Measurements from ENCODE around the gene ADAMTSL1.

ADAMTSL1 gene

DNA sequence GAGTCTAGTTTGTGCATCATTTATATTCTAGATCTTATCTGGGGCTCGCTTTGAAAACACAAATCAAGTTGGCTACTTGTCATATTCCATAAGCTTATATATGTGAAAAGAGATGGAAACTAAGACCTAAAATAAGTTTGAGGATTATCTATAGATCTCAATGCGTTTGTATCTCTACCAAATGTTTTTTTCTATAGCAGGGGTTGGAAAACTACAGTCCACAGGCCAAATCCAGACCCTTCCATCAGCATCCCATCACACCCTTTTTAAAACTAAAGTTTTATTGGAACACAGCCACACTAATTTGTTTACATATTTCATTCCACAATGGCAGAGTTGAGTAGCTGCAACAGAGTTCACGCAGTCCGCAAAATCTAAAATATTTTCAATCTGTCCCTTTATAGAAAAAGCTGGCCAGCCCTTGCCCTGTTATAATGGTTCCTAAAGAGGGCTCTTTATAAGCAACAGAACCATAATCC is 230.0 kb downstream of the ADAMTSL1 start:
- DNase-seq: no peak

DNA sequence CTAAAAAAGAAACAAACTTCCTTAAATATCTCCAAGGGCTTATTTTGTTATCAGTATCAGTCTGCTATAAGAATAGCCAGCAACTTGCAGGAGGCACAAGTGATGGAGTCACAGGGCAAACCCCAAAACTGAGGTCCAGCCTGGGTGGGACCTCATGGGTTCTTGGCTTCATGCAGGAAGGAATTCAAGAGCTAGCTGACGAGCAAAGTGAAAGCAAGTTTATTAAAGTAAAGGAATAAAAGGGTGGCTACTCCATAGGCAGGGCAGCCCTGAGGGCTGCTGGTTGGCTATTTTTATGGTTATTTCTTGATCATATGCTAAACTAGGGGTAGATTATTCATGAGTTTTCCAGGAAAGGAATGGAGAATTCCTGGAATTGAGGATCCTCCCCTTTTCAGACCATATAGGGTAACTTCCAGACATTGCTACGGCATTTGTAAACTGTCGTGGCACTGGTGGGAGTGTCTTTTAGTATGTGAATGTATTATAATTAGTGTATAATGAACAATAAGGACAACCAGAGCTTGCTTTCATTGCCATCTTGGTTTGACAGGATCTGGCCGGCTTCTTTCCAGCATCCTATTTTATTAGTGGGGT is 231.9 kb downstream of the ADAMTSL1 start:
- no peak for DNase-seq

DNA sequence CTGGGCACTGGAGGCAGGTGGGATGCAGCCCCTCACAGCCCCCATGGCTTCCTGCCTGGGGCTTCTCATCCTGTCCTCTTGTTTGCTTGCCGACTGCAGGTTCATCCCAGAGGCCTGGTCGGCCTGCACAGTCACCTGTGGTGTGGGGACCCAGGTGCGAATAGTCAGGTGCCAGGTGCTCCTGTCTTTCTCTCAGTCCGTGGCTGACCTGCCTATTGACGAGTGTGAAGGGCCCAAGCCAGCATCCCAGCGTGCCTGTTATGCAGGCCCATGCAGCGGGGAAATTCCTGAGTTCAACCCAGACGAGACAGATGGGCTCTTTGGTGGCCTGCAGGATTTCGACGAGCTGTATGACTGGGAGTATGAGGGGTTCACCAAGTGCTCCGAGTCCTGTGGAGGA is 232.7 kb downstream of the ADAMTSL1 start:
- DNase-seq: no peak

DNA sequence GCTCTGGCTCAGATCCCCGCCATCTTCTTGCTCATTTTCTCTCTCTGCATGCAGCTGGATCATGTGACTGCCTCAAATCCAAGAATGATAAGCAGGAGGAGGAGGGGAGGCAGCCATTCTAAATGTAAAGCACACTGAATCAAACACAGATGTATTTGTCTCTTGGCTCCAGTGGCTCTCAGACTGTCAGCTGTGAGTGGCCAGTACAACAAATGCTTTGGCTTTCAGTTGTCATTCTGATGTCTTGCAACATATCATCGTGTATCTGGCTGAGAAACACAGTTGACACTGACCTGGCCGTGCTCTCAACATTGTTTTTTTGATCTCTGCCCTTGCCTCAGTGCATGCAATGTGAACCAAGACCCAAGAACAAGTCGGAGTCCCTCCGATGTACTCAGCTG is 233.1 kb downstream of the ADAMTSL1 start:
- DNase-seq: no peak

DNA sequence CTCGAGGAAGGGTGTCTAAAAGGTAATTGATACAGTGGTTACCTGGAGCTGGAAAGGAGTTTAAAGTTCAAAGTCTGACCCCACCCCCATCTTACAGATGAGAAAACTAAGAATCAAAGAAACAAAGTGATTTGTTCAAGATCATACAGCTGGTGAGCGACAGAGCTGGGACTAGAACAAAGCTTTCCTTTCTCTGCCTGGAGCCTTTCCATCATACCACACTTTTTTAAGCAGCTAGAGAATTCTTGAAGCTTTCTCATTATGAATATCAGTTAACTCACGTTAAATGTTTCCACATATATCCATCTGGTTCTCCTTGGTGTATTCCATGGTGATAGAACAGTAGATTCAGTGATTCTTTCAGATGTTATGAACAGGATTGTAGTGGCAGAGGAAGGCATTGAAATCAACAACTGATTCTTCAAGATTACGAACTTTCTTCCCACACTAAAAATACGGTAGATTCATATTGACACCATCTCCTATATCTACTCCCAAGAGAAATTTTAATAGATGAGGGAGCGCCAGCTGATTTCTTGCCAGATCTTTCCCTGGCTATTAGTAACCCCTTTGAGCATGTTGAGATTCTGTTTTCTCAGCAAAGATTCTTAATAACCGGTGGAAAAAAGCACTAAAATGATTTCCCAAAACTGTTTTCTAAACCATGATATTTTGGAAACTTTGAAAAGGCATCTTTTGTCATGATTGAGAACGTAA is 233.7 kb downstream of the ADAMTSL1 start:
- no peak for DNase-seq

DNA sequence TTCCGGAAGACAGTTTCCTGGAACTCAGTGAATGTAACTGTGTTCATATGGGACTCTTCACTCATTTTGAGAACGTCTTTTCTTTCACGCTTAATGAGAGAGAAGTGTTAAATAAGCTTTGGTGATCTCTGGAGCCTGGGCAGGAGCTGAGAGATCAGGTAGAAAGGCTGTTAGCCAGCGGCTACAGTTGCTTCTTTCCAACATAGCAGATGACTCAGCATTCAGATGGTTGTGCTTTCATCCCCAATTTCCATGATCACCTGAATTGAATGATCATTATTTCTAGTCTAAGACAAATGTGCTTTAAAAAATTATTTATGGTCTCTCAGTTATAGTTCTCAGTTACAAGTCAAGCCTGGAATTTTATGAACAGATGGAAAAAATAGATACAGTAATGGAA is 234.5 kb downstream of the ADAMTSL1 start:
- no peak for DNase-seq

DNA sequence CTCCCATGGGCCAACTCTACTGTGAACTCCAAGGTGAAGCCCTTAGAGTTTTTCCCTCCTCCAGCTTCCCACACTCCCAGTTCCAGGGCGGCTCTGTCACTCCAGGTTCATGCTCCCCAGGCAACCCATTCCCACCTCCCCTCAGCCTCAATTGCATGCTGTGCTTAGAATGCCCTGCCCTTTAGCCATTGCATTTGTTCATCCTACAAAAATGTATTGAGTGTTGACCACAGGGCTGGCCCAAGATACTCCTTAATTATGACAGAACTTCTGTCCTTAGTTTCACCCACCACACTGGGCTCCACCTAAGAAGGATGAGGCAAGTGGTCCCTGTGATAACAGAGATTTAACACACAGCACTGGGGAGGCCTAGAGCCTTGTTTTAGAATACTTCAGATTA is 236.1 kb downstream of the ADAMTSL1 start:
- DNase-seq: no peak

DNA sequence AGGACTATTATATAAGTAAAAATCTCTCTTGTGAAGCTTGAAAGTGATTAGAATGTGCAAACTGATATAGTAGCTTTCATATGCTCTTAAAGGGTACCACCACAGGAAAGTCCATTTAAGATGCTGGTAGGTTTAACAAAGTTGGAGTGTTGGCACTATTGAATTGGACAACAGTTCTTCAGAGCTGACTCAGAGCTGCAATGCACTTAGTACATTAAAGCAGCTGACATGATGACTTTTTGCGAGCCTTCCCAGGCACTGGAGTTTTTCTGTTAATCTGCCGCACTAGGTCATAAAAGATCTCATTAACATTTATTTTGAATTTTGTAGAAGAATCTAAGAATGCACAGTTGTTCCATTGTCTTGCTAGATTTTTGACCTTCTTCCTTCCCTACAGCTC is 243.8 kb downstream of the ADAMTSL1 start:
- no peak for DNase-seq

DNA sequence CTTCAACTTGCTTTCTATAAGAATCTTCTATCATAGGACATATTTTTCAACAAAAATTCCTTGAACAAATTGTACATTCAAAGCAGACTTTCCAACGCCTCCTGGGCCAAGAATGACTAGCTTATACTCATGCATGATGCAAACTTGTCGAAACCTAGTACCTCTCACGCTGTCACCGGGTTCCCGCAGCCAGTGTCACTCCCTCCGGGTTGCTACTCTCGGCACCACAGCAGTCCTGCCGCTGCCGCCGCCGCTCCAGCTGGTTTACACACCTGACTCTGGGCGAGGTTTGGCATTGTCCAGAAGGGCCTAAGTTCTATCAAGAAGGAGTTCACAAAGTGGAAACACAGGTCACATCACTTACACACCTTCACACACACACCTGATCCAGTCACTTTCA is 244.4 kb downstream of the ADAMTSL1 start:
- no peak for DNase-seq

DNA sequence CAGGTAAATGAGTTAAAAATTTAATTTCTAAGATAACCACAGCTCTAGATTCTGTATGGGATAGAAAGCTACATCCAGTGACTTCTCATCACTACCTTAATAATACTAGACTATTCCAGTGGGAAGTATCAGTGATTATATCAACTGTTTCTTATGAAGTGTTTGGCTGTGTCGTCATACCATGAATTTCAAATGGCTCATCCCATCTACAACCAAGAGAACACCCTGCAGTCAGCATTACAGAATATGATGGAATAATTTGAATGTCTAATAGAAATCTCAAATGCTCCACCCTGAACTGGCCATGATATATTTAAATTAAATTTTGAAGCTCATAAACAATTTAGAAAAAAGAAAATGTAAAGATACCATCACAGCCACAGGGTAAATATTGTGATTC is 245.0 kb downstream of the ADAMTSL1 start:
- no peak for DNase-seq

DNA sequence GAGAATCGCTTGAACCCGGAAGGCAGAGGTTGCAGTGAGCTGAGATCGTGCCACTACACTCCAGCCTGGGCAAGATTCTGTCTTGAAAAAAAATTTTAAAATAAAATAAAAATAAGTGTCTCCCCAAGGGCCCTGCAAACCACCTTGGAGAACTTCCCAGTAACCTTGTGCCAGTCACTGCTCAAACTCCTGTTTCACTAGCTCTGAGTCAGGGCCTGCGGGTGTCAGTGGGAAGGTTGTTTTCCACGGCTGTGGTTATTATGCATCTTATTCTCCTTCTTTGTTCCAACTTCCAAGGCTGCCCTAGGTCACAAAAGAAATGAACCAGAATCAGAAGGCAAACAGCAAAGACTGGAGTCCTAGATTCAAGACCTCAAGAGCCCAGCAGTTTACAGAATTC is 246.7 kb downstream of the ADAMTSL1 start:
- no peak for DNase-seq

DNA sequence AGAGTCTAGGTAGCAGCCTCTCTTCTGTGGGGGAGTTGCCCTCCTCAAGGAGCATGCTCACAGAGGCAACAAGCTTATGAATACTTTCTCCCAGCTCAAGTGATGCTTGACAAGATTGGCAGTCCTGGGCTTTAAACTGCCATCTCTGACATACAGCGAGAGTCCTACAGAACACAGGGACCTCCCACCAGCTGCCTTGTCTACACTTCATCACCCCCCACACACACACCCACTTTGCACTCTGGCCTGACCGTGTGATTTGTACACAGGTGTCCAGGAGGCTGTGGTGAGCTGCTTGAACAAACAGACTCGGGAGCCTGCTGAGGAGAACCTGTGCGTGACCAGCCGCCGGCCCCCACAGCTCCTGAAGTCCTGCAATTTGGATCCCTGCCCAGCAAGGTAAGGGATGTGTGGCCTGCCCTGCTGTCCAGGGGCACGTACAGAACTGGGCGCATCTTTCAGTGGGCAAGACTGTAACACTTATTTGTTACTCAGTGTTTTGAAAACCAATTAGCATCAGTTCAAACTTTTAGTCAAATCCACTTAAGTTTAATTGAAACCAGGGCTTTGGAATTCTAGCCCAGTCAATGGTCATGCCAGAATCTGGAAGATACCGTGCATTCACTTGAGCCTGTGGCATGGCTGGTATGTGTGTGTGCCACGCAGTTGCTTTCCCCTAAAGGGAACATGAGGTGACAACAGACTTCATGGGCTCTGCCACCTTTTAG is 247.5 kb downstream of the ADAMTSL1 start:
- DNase-seq: peak; percentile 40

DNA sequence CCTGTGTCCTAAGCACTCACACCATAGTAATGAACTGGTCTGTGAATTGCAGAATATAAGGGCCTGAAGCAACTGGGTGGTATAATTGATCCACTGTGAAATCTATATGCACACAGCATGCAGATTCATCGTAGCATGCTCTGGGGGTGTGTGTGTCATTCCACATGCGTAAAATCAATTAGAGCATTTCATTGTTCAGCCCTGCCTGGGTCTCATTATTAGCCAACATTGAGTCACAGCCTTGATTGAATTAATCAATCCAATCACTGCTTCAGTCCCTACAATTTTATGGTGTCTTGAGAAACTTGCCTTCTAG is 248.0 kb downstream of the ADAMTSL1 start:
- DNase-seq: no peak

DNA sequence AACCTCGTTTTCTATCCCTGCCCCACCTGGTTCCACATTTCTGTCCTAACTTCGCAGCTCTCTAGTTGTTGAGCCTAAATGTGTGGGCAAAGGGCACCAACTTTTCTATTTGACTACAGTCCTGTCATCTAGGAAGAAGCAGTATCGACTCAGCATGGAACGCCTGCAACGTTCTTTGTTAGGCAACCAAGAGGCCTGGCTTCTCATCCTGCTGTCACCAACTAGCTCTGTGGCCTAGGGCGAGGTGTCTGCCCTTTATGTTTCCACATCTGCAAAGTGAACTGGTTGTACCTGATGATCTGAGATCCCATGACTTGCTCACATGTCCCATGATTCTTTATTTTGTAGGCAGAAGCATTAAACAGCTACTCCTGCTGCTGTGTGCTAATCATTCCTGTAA is 248.9 kb downstream of the ADAMTSL1 start:
- no peak for DNase-seq

DNA sequence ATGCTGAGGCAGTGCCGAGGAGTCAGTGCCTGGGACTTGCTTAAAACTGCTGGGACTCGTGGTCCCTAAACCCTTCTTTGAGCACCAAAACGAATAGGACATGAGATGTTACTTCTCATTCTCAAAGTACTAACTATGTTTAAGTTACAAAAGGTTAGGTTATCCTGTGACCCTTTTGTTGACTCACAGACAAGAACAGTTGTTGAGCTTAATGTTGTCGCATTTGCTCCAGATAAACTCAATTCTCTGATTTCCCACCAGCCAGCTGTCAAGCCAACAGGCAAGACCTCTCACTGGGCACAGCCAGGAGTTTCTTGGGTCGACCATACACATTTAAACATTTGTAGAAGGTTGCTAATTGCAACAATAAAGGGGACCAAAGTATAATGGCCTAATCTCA is 249.4 kb downstream of the ADAMTSL1 start:
- DNase-seq: no peak

DNA sequence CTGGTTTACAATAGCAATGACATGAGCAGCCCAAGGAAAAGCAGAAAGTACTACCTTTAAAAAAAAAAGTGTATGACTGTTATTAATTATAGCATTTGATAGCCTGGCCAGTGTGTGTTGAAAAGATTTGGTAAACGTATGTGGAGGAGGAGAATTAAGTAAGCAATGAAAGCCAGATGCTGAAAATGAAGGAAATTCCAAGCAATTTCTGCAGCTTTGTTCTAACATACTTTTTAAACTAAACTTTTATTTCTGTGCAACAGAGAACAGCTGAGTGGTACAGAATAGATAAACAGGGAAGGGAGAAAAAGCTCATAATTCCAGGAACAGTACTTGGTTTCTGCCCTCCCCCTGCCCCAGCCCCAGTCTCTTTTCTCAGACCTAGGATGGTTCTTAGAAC is 252.6 kb downstream of the ADAMTSL1 start:
- no peak for DNase-seq

DNA sequence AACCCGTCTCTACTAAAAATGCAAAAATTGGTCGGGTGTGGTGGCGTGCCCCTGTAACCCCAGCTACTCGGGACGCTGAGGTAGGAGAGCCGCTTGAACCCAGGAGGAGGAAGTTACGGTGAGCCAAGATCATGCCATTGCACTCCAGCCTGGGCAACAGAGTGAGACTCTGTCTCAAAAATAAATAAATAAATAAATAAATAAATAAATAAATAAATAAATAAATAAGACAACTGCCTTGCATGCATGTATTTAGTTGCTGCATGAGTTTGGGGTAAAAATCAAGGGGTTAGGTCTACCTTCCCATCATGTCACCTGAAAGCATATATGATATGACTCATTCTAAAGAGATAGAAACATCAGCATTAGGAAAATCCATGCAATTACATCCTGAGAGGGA is 254.0 kb downstream of the ADAMTSL1 start:
- DNase-seq: no peak

DNA sequence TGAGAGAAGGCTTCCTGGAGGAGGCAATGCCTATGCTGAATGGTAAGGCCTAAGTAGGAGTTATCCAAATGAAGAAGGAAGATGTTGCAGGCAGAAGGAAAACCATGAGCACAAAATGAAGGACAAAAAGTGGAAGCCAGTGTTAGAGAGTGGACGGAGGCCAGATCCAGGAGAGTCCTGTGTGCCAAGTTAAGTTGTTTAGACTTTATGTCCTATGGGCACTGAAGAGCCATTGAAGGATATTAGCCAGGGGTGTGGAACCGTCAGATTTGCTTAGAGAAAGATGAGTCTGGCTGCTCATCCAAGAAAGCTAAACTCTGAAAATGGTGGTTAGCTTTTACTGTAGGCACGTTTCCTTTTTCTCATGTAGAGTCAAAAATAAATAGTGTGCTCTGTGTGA is 254.7 kb downstream of the ADAMTSL1 start:
- DNase-seq: no peak

DNA sequence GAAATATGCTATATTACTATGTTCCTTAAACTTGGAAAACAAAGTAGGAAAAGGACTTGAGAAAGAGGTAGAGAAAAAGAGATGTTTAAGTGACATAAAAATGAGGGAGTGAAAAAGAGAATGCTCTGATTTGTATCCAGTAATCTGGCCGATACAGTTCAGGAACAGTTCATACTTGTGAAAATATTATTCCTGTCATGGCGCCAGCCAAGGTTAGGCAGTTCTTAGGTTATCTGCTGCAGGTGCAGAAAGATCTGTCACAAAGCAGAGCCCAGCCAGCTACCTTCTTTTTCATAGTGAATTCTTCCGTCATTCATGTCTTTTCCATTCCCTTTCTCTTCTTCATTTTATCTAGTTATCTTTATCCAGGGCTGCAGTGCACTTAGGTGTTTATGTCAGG is 256.3 kb downstream of the ADAMTSL1 start:
- no peak for DNase-seq

DNA sequence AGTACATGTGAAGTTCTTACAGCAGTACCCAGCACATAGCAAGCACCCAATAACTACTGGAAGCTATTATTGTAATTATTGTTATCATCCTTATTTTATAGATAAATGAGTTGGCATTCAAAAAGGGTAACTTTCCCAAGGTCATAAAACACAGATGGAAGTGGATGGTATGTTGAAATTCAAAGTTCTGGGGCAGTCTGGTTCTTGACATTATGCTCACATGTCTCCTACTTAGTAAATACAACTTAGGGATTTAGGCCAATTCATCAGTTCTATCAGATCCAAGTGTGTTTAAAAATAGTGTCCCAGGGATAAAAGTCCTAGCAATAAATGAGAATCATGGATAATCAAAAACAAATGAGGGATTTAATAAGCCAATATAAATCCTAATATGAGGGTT is 265.2 kb downstream of the ADAMTSL1 start:
- no peak for DNase-seq

DNA sequence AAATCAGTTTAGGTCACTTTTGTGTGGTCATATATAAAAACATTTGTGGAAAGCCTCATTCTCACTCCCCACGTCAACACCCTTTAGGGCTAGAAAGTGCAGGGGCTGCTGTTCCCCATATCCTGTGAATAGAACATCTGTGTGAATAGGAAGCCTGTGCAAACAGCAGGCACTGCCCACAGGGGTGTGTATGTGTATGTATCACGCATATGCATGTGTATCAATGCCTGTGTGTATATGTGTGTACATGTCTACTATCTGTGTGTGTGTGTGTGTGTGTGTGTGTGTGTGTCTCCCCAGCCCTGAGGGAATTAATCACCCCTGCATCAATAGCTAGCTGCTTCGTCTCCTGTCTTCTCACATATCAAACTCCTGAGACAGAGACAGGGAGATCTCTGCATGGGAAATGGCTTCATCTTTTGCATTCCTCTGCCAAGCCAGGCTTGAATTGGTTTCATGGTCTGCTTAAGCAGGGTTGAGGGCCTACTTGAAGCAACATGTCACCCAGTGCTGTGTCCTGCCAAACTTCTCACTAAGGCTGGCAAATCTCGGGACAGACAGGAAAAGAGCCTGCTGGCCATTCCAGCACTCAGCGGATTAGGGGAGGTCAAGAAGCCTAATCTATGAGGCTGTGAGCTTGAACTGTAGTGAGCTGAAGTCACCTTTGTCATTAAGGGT is 265.8 kb downstream of the ADAMTSL1 start:
- no peak for DNase-seq

DNA sequence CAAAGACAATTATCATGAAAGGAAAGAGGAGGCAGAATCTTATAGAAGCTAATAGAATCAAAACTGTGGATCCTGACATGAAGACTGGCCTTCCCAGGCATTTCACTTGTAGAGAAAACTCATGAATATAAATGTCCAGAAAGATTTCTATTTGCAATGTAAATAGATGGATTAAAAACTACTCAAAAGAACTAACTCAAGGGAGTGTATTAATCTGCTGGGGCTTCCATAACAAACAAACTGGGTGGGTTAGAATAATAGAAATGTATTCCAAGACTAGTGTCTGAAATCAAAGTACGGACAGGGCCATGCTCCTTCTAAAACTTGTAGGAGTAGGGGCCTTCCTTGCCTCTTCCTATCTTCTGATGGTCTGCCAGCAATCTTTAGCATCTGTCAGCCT is 267.4 kb downstream of the ADAMTSL1 start:
- DNase-seq: no peak

DNA sequence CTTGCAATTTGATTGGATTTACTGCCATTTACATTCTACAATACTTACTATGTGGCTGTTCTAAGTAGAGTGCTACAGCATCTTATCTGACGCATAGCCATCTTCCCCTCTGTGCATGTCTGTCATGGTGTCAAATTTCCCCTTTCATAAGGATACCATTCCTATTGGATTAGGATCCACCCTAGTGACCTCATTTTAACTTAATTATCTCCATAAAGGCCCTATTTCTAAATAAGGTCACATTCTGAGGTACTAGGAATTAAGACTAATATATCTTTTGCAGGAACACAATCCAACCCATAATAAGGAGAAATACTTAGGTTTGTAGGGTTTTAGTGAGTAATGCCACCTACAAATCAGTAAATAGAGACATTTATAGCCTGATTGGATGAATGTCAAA is 268.0 kb downstream of the ADAMTSL1 start:
- DNase-seq: no peak

DNA sequence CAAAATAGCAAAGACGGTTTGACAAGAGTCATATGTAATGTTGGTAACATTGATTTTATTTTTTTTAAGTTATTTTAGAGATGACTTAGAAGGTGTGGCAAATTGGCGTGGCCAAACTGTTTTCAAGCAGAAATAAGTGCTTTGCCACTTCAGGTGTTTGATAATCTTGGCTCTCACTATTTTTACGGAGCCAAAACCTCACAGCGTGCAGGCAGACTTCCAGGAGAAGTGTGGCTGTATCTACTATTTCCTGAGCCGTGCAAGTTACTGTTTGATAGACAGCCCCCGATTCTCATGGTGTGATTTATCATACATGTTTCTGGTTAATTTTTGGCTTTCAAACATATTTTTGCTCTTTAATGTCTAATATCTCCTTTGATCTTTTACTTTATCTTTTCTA is 269.5 kb downstream of the ADAMTSL1 start:
- no peak for DNase-seq
